Measurements from ENCODE around the gene FUT7. TPM values are rescaled to one million over a fixed set of nuclear protein-coding genes. Genes with fewer than 3 reads are reported as not detected.

FUT7 gene
- total RNA-seq, 1 donor from 2014 or later = 0.20 TPM

DNA sequence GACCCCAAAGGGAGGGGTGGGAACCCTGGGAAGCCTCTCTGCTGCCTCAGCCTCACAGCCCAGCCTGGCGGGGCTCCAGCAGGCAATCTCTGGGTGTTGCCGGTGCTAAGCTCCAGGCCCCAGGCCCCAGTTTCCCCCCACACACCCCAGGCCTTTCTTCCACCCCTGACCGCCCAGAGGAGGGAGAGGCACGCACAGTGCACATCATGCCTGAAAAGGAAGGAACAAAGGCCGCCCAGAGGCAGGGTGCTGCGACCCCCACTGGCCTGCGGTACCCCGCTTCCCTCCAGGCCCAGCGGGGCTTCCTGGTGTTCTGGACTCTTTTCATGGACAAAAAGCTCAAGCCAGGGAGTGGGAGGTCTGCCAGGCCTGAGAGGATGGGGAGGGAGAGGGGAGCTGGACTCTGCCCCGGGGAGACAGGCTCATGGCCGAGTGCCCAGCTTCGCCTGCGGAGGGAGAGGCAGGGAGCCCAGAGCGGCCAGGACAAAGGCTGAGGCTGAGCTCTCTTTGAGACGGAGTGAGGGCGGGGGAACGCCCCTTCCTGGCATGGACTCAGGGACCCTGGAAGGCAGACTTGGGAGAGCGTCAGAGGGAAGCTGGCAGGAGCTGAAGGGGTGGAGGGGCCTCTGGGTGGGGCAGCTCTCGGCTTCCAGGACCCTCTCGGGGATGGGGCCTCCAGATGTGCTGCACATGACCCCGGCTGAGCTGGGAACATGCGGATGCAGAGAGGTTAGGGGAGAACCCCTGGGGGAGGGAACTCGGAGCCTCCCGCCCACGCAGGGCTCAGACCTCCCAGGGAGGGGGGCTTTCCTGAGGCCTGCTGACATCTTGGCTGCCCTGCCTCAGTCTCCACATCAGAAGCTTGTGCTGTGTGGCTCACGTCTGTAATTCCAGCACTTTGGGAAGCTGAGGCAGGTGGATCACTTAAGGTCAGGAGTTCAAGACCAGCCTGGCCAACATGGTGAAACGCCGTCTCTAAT lies 23.8 kb upstream of the FUT7 start:
- Mint-ChIP-seq H3K9me3 (ENCODE audit: unreplicated experiment) (peaks cover 4% of the 10 kb centered on the region), H3K36me3 (ENCODE audit: unreplicated experiment) (no peaks in the 10 kb centered on the region), H3K4me1 (ENCODE audit: low read depth, unreplicated experiment) (peaks cover 2% of the 10 kb centered on the region), H3K27ac (ENCODE audit: unreplicated experiment) (no peak overlapping the region), H3K27me3 (ENCODE audit: unreplicated experiment) (peaks cover 13% of the 10 kb centered on the region), H3K4me3 (ENCODE audit: unreplicated experiment) (no peak overlapping the region)
- no peak for DNase-seq
- TF ChIP-seq CTCF (IDR thresholded peaks at IDR 0.05; ENCODE audit: partially characterized antibody, unreplicated experiment) = no peak

- no peak overlapping the region for H3K4me3 Mint-ChIP-seq (ENCODE audit: unreplicated experiment)
- H3K36me3 Mint-ChIP-seq (ENCODE audit: unreplicated experiment) = no peaks in the 10 kb centered on the region
- peaks cover 13% of the 10 kb centered on the region for H3K27me3 Mint-ChIP-seq (ENCODE audit: unreplicated experiment)
- no peak overlapping the region for H3K27ac Mint-ChIP-seq (ENCODE audit: unreplicated experiment)
- peaks cover 4% of the 10 kb centered on the region for H3K9me3 Mint-ChIP-seq (ENCODE audit: unreplicated experiment)
- H3K4me1 Mint-ChIP-seq (ENCODE audit: low read depth, unreplicated experiment) = peaks cover 2% of the 10 kb centered on the region
- no peak for DNase-seq
- TF ChIP-seq CTCF (IDR thresholded peaks at IDR 0.05; ENCODE audit: partially characterized antibody, unreplicated experiment) = no peak
These were observed 23.1 kb upstream of the FUT7 start for GRCh38 chr9:137054932-137055384.

DNA sequence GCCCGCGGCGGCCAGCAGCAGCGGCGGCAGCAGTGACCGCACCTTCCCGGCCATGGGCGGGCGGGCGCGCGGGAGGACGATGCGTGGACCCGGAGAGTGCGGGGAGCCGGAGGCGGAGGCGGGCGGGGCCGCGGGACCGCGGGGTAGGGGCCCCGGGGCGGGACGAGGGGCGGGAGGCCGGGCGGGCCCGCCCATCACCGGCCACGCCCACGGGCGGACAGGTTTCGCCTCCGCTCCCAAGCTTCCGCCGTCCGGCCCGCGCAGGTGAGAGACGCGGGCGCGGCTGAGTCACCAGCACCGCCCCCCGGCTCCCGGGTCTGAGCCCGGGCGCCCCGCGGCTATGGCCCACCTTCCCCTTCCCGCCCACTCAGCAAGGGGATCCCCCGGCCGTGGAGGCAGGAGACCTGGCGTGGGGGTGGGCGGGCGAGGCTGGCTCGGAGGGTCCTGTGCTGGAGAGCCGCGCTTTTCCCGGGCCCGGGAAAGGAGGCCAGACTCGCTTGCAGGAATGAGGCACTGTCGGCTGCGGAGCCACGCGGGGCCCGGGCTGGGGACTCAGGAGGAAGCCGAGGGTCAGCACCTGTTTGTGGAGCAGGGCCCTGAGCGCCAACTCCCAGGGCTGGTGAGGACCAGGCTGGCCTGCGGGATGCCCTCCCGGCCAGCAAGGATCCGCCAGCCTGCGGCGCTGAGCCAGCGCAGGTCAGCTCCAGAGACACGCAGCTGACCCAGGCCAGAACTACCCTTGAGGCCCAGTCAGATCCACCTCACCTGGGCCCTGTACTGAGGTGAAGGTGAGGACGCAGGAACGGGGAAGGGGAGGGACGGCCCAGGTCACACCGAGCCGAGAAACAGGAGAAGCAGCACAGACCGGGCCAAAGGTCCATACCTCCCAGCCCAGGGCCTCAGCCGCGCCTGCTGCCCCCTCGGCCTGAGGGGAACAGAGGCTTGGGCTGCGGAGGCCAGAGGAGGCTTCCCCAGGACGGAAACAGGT lies 22.4 kb upstream of the FUT7 start, which contains the start of gene ENTPD2:
Gene ENTPD2, minus strand, starts transcription at position 118 of the 988 bp plus-strand sequence. Its CDS starts 64 bp downstream, at position 54.
- no peak for TF ChIP-seq CTCF (IDR thresholded peaks at IDR 0.05; ENCODE audit: partially characterized antibody, unreplicated experiment)
- Mint-ChIP-seq H3K9me3 (ENCODE audit: unreplicated experiment) (peaks cover 4% of the 10 kb centered on the region), H3K27ac (ENCODE audit: unreplicated experiment) (no peak within 1 kb of the TSS), H3K4me1 (ENCODE audit: low read depth, unreplicated experiment) (peaks cover 2% of the 10 kb centered on the region), H3K27me3 (ENCODE audit: unreplicated experiment) (peaks cover 13% of the 10 kb centered on the region), H3K4me3 (ENCODE audit: unreplicated experiment) (no peak within 1 kb of the TSS), H3K36me3 (ENCODE audit: unreplicated experiment) (no peaks in the 10 kb centered on the region)
- DNase-seq = no peak

DNA sequence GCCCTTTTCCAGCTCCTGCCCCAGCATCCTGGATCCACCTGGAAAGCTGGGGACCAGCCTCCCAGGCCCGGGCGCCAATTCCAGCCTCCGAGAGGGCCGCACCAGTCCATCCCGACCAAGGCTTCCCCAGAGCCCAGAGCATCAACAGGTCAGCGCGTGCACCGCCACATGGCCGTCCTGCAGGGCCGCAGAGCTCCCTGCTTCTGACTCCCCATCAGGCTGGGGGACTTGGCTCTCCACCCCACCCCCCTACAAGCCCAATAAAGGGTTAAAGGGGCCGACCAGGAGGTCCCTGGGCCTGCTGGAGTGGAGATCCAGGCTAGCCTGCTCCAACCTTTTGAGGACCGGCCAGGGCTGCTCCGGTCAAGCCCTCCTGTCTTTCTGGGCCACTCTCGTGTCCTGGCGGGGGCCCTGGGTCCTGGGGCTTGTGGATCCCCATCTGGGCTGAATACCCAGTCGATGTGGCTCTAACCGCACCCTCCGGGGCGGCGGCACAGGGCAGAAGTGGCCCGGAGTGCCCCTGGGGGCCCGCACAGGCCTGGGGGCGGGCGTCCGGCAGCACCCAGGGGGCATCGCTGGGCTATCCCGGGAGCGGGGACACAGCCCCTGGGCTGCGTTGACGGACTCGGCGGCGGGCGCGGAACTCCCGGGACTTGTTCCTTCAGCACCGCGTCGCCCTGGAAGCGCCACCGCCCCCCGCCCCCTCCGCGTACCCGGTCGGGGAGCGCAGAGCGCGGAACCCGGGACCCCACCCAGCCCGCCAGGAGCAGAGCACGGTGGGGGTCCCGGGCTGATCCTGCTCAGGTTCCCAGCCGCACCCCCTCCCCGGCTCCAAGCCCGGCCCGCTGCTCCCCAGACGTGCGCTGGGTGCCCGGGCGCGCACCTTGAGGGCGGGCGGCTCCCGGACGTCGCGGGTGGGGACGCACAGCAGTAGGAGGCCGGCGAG lies 21.4 kb upstream of the FUT7 start:
- no peak for DNase-seq
- no peak for TF ChIP-seq CTCF (IDR thresholded peaks at IDR 0.05; ENCODE audit: partially characterized antibody, unreplicated experiment)

More for the DNA sequence above, 21.4 kb upstream of the FUT7 start:
- Mint-ChIP-seq H3K27me3 (ENCODE audit: unreplicated experiment) (peaks cover 15% of the 10 kb centered on the region), H3K4me1 (ENCODE audit: low read depth, unreplicated experiment) (peaks cover 2% of the 10 kb centered on the region), H3K36me3 (ENCODE audit: unreplicated experiment) (no peaks in the 10 kb centered on the region), H3K4me3 (ENCODE audit: unreplicated experiment) (no peak overlapping the region), H3K27ac (ENCODE audit: unreplicated experiment) (no peak overlapping the region), H3K9me3 (ENCODE audit: unreplicated experiment) (peaks cover 4% of the 10 kb centered on the region)
